BE2C (cell line): ENCODE results near the gene MGLL.

ENCODE experiments used
- DNase-seq: peaks from one replicate; pipeline ENCODE4 v3.0.0-alpha.2; 2020
- H3K27me3 ChIP-seq: fragments of 250-450 bp; sonication (Bioruptor Pico); 2 replicates; pipeline ENCODE4 v1.5.1; 2020; ENCODE audit warnings: mild to moderate bottlenecking
- H3K36me3 ChIP-seq: fragments of 250-450 bp; sonication (Bioruptor Pico); 2 replicates; pipeline ENCODE4 v1.5.1; 2020; ENCODE audit warnings: mild to moderate bottlenecking
- H3K4me1 ChIP-seq: fragments of 250-450 bp; sonication (Bioruptor Pico); 2 replicates; pipeline ENCODE4 v1.5.1; 2020
- H3K4me3 ChIP-seq: 2 replicates; pipeline ENCODE4 v1.5.1; 2011; ENCODE audit warnings: low read depth, low read length
- H3K9me3 ChIP-seq: fragments of 250-450 bp; sonication (Bioruptor Pico); 2 replicates; pipeline ENCODE4 v1.5.1; 2020
- TF ChIP-seq, protein P1 (sequence below): IDR thresholded peaks from 2 replicates; pipeline ENCODE4 v1.5.1; 2012; ENCODE audit warnings: mild to moderate bottlenecking, low read depth, low read length

MGLL gene

DNA sequence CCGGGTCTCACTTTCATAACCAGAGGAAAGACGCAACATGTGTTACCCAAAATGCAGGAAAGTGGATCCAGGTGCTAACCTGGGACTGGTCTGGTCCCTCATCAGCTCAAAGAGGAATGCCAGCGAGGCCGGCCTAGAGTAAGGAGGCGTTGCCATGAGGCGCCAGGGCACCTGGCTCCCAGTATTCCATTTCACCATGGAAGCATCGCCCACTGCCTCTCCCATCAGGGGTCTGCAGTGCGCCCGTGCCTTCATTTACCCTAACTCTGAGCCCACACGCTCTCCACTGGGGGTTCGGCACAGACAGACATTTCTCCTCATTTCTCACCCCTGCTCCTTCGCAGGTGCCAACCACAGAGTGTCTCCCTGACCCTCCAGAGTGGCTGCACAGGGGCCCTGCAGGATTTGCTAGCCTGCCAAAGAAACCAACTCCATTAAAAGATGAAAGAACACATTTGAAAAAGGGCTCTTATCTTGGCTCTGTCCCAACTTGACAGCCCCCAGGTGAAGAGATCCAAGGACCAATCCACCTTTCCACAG is 88.1 kb downstream of the MGLL start:
- Histone ChIP-seq H3K4me1 (no peaks in the 10 kb centered on the region; the same call in 1 of the 2 replicates), H3K36me3 (no peaks in the 10 kb centered on the region), H3K27me3 (no peaks in the 10 kb centered on the region), H3K9me3 (no peaks in the 10 kb centered on the region), H3K4me3 (no peak overlapping the region)
- no peak for DNase-seq
- TF ChIP-seq, protein P1, sequence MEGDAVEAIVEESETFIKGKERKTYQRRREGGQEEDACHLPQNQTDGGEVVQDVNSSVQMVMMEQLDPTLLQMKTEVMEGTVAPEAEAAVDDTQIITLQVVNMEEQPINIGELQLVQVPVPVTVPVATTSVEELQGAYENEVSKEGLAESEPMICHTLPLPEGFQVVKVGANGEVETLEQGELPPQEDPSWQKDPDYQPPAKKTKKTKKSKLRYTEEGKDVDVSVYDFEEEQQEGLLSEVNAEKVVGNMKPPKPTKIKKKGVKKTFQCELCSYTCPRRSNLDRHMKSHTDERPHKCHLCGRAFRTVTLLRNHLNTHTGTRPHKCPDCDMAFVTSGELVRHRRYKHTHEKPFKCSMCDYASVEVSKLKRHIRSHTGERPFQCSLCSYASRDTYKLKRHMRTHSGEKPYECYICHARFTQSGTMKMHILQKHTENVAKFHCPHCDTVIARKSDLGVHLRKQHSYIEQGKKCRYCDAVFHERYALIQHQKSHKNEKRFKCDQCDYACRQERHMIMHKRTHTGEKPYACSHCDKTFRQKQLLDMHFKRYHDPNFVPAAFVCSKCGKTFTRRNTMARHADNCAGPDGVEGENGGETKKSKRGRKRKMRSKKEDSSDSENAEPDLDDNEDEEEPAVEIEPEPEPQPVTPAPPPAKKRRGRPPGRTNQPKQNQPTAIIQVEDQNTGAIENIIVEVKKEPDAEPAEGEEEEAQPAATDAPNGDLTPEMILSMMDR = no peak

DNA sequence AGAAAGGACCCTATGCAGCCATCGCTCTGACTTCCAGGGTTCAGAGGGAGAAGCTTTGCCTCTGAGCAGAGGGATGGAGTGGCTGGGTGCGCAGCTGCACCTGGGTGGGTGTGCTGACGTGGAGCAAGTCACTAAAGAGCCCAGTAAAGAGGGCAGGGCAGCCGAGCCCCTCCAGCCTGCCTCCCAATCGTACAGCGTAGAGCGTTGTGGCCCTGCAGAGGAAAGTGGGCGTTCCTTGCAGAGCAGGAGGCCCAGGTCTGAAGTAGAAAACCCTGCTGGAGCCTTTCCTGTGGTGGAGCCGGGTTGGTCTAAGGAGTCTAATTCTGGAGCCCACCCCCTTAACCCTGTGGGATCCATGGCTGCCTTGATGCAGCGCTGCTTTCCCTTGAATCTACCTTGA is 88.5 kb downstream of the MGLL start:
- H3K4me3 ChIP-seq = no peak overlapping the region
- no peaks in the 10 kb centered on the region; the same call in 1 of the 2 replicates for H3K4me1 ChIP-seq
- no peak for DNase-seq
- TF ChIP-seq, protein P1 = no peak
- no peaks in the 10 kb centered on the region for H3K36me3 ChIP-seq
- no peaks in the 10 kb centered on the region for H3K9me3 ChIP-seq
- no peaks in the 10 kb centered on the region for H3K27me3 ChIP-seq

DNA sequence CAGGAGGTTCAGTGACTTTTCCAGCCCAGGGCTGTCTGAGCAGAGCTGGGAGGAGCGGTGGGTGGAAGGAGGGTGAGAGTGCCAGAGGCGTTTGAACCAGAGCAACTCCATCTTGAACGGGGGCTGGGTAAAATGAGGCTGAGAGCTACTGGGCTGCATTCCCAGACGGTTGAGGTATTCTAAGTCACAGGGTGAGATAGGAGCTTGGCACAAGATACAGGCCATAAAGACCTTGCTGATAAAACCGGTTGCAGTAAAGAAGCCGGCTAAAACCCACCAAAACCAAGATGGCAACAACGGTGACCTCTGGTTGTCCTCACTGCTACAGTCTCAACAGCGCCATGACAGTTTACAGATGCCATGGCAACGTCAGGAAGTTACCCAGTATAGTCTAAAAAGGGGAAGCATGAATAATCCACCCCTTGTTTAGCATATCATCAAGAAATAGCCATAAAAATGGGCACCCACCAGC is 89.4 kb downstream of the MGLL start:
- Histone ChIP-seq H3K9me3 (no peaks in the 10 kb centered on the region), H3K4me3 (no peak overlapping the region), H3K4me1 (peaks cover 8% of the 10 kb centered on the region), H3K36me3 (no peaks in the 10 kb centered on the region), H3K27me3 (no peaks in the 10 kb centered on the region)
- TF ChIP-seq, protein P1 = no peak
- no peak for DNase-seq

DNA sequence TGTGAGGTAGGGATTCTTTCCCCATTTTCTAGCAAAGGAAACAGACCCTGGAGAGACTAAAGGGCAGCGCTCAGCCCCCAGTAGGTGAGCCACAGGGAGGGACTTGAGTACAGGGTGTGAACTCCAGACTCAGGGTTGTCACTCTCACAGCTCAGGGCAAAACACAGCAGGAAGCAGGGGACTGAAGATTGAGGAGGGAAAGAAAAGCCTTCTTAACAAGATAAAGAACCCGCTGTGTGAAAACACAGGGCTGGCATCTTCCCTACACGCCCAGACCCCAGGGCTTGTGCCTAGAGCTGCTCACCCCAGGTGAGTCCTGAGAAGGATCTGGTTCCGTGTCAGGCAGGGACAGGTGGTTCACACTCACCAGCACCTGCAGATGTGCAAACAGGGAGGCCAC is 90.0 kb downstream of the MGLL start:
- Histone ChIP-seq H3K27me3 (no peaks in the 10 kb centered on the region), H3K36me3 (no peaks in the 10 kb centered on the region), H3K4me3 (no peak overlapping the region), H3K9me3 (no peaks in the 10 kb centered on the region), H3K4me1 (peaks cover 9% of the 10 kb centered on the region)
- no peak for DNase-seq
- TF ChIP-seq, protein P1 = no peak

DNA sequence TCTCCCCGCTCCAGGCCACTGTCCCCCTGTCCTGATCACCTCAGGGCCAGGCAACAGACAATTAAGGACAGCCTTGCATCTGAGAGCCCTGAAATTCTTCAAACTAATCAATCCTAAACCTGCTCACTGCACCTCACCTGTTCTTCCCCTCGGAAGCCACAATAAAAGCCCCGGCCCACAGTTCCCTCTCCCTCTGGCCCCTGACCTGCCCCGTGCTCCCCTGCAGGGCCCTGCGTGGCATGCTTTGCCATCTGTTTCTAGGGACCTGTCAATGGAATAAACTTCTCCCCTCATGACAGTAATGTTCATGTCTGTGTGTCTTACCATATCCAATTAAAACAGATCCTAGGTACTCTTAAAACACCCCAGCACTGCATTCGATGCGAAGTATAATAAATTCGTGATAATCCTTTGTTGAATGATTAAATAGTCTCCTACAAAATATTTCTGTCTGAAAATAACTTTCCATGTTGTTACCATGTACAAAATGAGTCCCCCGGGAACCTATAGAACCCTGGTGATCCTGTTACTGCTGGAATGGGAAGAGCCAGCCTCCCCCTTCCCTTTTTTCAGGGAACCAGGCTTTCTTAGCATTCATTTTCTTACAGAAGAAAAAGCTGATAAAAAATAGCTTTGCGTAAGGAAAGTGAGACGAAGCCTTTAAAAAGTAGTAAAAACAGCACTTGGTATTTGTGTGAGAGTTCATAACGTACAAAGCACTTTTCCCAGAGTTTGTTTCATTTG is 90.6 kb downstream of the MGLL start:
- H3K27me3 ChIP-seq = no peaks in the 10 kb centered on the region
- DNase-seq = no peak
- no peaks in the 10 kb centered on the region for H3K36me3 ChIP-seq
- TF ChIP-seq, protein P1 = no peak
- H3K4me1 ChIP-seq = peaks cover 9% of the 10 kb centered on the region
- H3K9me3 ChIP-seq = no peaks in the 10 kb centered on the region
- no peak overlapping the region for H3K4me3 ChIP-seq

DNA sequence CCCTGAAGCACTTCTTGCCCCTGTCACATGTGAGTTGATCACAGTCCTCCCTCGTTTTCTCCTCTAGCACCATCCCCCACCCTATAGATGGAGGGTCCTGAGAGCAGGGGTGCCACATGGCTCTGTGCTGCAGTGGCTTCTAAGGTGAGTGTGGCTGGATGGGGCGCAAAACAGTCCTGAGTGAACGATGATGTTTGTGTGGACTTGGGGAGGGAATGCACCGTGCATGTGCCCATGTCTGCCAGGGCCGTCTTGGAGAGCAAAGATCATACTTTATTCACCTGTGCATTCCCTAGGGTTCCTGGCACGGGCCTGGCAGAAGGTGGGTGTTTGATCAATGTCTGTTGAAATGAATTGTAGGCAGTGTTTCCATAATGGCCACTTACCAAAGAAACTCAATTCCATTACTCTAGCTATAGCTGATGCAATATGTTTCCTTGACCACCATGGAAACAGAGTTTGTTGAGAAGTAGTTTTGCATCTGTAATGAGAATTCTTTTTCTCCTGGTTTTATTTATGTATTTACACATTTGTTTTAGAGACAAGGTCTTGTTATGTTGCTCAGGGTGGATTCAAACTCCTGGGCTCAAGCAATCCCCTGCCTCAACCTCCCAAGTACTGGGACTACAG is 91.5 kb downstream of the MGLL start:
- TF ChIP-seq, protein P1 = no peak
- Histone ChIP-seq H3K4me3 (no peak overlapping the region), H3K36me3 (no peaks in the 10 kb centered on the region), H3K9me3 (no peaks in the 10 kb centered on the region), H3K4me1 (peaks cover 9% of the 10 kb centered on the region), H3K27me3 (no peaks in the 10 kb centered on the region)
- no peak for DNase-seq
